HepG2 (cell line): ENCODE data around the gene ADGRG1. TPM values are rescaled to one million over a fixed set of nuclear protein-coding genes. Genes with fewer than 3 reads are reported as not detected.

Source experiments
- GATA4 ChIP-seq: sonication (generic); IDR thresholded peaks from 2 replicates; pipeline ENCODE4 v1.6.1; 2016; ENCODE audit warnings: antibody characterized with exemption, low read depth, borderline replicate concordance
- KLF11 ChIP-seq: IDR thresholded peaks from 2 replicates; pipeline ENCODE4 v1.6.1; 2016; ENCODE audit warnings: missing compliant biosample characterization
- NAIF1 ChIP-seq: sonication (generic); formaldehyde crosslinking; IDR thresholded peaks from 2 replicates; pipeline ENCODE4 v1.5.0; 2020; ENCODE audit warnings: mild to moderate bottlenecking, missing genetic modification reagents, borderline replicate concordance
- PRPF4 ChIP-seq: fragments of 200-400 bp; formaldehyde crosslinking; IDR thresholded peaks from 2 replicates; pipeline ENCODE4 v1.6.1; 2016; ENCODE audit warnings: low read length, low read depth; ENCODE audit not compliant: poor library complexity, severe bottlenecking
- ZNF24 ChIP-seq: fragments of 450-650 bp; IDR thresholded peaks from 2 replicates; pipeline ENCODE4 v1.6.1; 2017; ENCODE audit warnings: antibody characterized with exemption, mild to moderate bottlenecking
- ZNF432 ChIP-seq: sonication (generic); formaldehyde crosslinking; IDR thresholded peaks from 2 replicates; pipeline ENCODE4 v1.5.0; 2020; ENCODE audit warnings: missing genetic modification reagents, mild to moderate bottlenecking, borderline replicate concordance
- polyA plus RNA-seq, 8 experiments: library from polyadenylated mRNA; depleted of rRNA in 3 of 8; stranded (reverse) in 7 of 8; unstranded in 1 of 8; fragments of >200 nt; fragmentation: Illumina TruSeq in 4 of 8; extraction: Trizol in 4 of 8; gene quantifications; 2 replicates each; pipeline versions ENCODE4 v1.2.1 to v1.2.3, GENCODE V29; 2011 to 2016; ENCODE audit warnings: low read depth in 4 of 8, missing spikeins in 1 of 8, mixed read lengths in 1 of 8; ENCODE audit not compliant: insufficient read depth in 1 of 8
- total RNA-seq, 5 experiments: library from RNA; depleted of rRNA; stranded (reverse); fragments of >200 nt; fragmentation: Illumina TruSeq; extraction: Trizol; gene quantifications; 2 replicates each; pipeline ENCODE4 v1.2.3, GENCODE V29; 2016; ENCODE audit warnings: low read depth in 1 of 5
- TF ChIP-seq, protein P1 (sequence below): sonication (generic); formaldehyde crosslinking; IDR thresholded peaks from 2 replicates; pipeline ENCODE4 v1.4.0; 2020; ENCODE audit warnings: missing genetic modification reagents
- TF ChIP-seq, protein P2 (sequence below): sonication (generic); formaldehyde crosslinking; IDR thresholded peaks from 2 replicates; pipeline ENCODE4 v1.5.0; 2020; ENCODE audit warnings: mild to moderate bottlenecking, missing genetic modification reagents
- TF ChIP-seq, protein P3 (sequence below): sonication (generic); formaldehyde crosslinking; conservative IDR thresholded peaks from 2 replicates; pipeline ENCODE4 v1.4.0; 2020; ENCODE audit warnings: missing genetic modification reagents
- TF ChIP-seq, protein P4 (sequence below): sonication (generic); formaldehyde crosslinking; IDR thresholded peaks from 2 replicates; pipeline ENCODE4 v1.4.0; 2020; ENCODE audit warnings: missing genetic modification reagents, borderline replicate concordance
- TF ChIP-seq, protein P5 (sequence below): sonication (generic); formaldehyde crosslinking; IDR thresholded peaks from 2 replicates; pipeline ENCODE4 v1.5.0; 2020; ENCODE audit warnings: missing genetic modification reagents

ADGRG1 gene
- total and polyA plus RNA-seq, 2 of the 13 experiments (the other 11 are each of a cell fraction or from before 2014, with no cell fraction given), result 2.7 to 5.9 TPM

DNA sequence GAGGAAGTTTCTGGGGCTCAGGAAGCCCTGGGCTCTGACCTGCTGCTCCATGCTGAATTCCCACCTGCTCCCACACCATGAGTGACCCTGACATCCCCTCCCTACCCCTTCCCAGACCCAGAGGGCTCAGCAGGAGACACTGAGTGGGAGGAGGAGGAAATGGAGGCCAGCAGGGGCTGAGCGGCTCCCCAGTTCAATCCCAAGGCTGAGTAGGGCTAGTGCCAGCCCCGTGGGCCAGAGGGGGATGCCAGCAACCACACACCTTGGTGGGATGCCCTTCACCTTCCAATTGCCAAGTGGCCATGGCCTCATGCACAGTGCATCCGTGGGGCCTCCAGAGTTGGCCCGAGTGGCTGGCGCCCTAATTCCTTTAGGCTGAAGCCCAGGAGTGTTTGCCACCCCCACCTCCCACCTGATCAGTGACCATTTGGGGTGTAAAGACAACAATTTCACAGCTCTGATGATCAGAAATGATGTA lies 38.7 kb downstream of the ADGRG1 start (continued):
- TF ChIP-seq, protein P1, sequence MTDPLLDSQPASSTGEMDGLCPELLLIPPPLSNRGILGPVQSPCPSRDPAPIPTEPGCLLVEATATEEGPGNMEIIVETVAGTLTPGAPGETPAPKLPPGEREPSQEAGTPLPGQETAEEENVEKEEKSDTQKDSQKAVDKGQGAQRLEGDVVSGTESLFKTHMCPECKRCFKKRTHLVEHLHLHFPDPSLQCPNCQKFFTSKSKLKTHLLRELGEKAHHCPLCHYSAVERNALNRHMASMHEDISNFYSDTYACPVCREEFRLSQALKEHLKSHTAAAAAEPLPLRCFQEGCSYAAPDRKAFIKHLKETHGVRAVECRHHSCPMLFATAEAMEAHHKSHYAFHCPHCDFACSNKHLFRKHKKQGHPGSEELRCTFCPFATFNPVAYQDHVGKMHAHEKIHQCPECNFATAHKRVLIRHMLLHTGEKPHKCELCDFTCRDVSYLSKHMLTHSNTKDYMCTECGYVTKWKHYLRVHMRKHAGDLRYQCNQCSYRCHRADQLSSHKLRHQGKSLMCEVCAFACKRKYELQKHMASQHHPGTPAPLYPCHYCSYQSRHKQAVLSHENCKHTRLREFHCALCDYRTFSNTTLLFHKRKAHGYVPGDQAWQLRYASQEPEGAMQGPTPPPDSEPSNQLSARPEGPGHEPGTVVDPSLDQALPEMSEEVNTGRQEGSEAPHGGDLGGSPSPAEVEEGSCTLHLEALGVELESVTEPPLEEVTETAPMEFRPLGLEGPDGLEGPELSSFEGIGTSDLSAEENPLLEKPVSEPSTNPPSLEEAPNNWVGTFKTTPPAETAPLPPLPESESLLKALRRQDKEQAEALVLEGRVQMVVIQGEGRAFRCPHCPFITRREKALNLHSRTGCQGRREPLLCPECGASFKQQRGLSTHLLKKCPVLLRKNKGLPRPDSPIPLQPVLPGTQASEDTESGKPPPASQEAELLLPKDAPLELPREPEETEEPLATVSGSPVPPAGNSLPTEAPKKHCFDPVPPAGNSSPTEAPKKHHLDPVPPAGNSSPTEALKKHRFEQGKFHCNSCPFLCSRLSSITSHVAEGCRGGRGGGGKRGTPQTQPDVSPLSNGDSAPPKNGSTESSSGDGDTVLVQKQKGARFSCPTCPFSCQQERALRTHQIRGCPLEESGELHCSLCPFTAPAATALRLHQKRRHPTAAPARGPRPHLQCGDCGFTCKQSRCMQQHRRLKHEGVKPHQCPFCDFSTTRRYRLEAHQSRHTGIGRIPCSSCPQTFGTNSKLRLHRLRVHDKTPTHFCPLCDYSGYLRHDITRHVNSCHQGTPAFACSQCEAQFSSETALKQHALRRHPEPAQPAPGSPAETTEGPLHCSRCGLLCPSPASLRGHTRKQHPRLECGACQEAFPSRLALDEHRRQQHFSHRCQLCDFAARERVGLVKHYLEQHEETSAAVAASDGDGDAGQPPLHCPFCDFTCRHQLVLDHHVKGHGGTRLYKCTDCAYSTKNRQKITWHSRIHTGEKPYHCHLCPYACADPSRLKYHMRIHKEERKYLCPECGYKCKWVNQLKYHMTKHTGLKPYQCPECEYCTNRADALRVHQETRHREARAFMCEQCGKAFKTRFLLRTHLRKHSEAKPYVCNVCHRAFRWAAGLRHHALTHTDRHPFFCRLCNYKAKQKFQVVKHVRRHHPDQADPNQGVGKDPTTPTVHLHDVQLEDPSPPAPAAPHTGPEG, result 0 out of 2 replicates have a peak, but pooled peaks have one; percentile 12
- TF ChIP-seq NAIF1 (CRISPR knock-in tag) (no peak), PRPF4 (no peak), ZNF432 (CRISPR knock-in tag) (no peak), ZNF24 (no peak), GATA4 (0 out of 2 replicates have a peak, but pooled peaks have one; percentile 7), KLF11 (CRISPR knock-in tag) (no peak)
- TF ChIP-seq, protein P2, sequence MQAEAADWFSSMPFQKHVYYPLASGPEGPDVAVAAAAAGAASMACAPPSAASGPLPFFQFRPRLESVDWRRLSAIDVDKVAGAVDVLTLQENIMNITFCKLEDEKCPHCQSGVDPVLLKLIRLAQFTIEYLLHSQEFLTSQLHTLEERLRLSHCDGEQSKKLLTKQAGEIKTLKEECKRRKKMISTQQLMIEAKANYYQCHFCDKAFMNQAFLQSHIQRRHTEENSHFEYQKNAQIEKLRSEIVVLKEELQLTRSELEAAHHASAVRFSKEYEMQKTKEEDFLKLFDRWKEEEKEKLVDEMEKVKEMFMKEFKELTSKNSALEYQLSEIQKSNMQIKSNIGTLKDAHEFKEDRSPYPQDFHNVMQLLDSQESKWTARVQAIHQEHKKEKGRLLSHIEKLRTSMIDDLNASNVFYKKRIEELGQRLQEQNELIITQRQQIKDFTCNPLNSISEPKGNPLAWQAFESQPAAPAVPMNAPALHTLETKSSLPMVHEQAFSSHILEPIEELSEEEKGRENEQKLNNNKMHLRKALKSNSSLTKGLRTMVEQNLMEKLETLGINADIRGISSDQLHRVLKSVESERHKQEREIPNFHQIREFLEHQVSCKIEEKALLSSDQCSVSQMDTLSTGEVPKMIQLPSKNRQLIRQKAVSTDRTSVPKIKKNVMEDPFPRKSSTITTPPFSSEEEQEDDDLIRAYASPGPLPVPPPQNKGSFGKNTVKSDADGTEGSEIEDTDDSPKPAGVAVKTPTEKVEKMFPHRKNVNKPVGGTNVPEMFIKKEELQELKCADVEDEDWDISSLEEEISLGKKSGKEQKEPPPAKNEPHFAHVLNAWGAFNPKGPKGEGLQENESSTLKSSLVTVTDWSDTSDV, result peak; percentile 80; the same call in 1 of the 2 replicates
- TF ChIP-seq, protein P3, sequence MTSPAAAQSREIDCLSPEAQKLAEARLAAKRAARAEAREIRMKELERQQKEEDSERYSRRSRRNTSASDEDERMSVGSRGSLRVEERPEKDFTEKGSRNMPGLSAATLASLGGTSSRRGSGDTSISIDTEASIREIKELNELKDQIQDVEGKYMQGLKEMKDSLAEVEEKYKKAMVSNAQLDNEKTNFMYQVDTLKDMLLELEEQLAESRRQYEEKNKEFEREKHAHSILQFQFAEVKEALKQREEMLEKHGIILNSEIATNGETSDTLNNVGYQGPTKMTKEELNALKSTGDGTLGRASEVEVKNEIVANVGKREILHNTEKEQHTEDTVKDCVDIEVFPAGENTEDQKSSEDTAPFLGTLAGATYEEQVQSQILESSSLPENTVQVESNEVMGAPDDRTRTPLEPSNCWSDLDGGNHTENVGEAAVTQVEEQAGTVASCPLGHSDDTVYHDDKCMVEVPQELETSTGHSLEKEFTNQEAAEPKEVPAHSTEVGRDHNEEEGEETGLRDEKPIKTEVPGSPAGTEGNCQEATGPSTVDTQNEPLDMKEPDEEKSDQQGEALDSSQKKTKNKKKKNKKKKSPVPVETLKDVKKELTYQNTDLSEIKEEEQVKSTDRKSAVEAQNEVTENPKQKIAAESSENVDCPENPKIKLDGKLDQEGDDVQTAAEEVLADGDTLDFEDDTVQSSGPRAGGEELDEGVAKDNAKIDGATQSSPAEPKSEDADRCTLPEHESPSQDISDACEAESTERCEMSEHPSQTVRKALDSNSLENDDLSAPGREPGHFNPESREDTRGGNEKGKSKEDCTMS, result no peak
- TF ChIP-seq, protein P4, sequence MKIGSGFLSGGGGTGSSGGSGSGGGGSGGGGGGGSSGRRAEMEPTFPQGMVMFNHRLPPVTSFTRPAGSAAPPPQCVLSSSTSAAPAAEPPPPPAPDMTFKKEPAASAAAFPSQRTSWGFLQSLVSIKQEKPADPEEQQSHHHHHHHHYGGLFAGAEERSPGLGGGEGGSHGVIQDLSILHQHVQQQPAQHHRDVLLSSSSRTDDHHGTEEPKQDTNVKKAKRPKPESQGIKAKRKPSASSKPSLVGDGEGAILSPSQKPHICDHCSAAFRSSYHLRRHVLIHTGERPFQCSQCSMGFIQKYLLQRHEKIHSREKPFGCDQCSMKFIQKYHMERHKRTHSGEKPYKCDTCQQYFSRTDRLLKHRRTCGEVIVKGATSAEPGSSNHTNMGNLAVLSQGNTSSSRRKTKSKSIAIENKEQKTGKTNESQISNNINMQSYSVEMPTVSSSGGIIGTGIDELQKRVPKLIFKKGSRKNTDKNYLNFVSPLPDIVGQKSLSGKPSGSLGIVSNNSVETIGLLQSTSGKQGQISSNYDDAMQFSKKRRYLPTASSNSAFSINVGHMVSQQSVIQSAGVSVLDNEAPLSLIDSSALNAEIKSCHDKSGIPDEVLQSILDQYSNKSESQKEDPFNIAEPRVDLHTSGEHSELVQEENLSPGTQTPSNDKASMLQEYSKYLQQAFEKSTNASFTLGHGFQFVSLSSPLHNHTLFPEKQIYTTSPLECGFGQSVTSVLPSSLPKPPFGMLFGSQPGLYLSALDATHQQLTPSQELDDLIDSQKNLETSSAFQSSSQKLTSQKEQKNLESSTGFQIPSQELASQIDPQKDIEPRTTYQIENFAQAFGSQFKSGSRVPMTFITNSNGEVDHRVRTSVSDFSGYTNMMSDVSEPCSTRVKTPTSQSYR, result no peak
- TF ChIP-seq, protein P5, sequence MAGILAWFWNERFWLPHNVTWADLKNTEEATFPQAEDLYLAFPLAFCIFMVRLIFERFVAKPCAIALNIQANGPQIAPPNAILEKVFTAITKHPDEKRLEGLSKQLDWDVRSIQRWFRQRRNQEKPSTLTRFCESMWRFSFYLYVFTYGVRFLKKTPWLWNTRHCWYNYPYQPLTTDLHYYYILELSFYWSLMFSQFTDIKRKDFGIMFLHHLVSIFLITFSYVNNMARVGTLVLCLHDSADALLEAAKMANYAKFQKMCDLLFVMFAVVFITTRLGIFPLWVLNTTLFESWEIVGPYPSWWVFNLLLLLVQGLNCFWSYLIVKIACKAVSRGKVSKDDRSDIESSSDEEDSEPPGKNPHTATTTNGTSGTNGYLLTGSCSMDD (CRISPR knock-in tag), result no peak
